Measurements from ENCODE around the gene BIRC3. TPM values are rescaled to one million over a fixed set of nuclear protein-coding genes. Genes with fewer than 3 reads are reported as not detected.
A peak's percentile ranks its signal among the peaks of the same experiment; 100 is the strongest.

Gene BIRC3
- total and polyA plus RNA-seq, 2 experiments from 2014 or later = 11.5 to 11.6 TPM

DNA sequence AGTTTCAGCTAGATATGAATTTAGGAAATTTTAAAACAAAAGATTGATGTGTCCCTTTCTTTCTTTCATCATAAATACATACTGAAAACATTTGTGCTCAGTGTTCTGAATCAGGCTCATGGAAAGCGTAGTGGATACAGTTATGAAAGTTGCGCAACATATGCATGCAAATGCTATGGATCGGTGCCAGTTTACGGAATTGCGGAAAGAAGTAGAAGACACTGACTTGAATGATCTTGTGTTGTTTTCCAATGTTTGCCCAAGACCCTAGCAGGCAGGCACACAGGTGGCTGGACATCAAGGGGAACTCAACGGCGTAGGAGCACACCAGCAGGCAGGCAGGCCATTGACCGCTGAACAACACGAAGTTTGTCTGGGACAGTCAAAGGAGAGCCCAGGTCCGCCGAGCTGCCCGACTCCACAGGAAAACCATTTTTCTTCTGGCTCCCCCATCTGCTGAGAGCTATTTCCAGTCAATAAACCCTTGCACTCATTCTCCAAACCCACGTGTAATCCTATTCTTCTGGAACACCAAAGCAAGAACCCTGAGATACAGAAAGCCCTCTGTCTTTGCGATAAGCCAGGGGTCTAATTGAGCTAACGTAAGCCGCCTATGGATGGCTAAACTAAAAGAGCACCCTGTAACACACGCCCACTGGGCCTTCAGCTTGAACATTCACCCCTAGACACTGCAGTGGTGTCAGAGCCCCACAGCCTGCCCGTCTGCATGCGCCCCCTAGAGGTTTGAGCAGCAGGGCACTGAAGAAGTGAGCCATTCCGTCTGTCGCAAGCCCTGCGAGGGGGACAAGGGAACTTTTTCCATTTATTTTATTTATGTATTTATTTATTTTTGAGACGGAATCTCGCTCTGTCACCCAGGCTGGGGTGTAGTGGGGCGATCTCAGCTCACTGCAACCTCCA lies 7.4 kb upstream of the BIRC3 start:
- no peak for TF ChIP-seq CTCF (IDR thresholded peaks at IDR 0.05; ENCODE audit: poor library complexity)
- no peak for TF ChIP-seq EZH2 (IDR thresholded peaks at IDR 0.05; ENCODE audit: borderline replicate concordance)
- TF ChIP-seq EZH2phosphoT487 (IDR thresholded peaks at IDR 0.05; ENCODE audit: low read depth, severe bottlenecking, unreplicated experiment) = no peak
- no peak overlapping the region for H3K4me3 ChIP-seq
- no peaks in the 10 kb centered on the region for H3K79me2 ChIP-seq
- H3K9me3 ChIP-seq (ENCODE audit: low read depth) = no peaks in the 10 kb centered on the region
- H3K27me3 ChIP-seq = no peaks in the 10 kb centered on the region
- H3K9me2 ChIP-seq (replicated peaks; ENCODE audit: insufficient read depth) = no peaks in the 10 kb centered on the region
- DNase-seq (ENCODE audit: low spot score) = no peak
- no peaks in the 10 kb centered on the region for H4K20me1 ChIP-seq (ENCODE audit: insufficient read depth, poor library complexity, severe bottlenecking)
- 87% methylated on average over 25 of the region's 25 CpGs for WGBS (ENCODE audit: low lambda C conversion rate, missing lambda C conversion rate)
- peaks cover 30% of the 10 kb centered on the region for H3K4me1 ChIP-seq (ENCODE audit: insufficient read depth)
- H2AFZ ChIP-seq = no peak overlapping the region
- H3K36me3 ChIP-seq (replicated peaks; ENCODE audit: insufficient read depth, low read depth) = no peaks in the 10 kb centered on the region
- H3K4me2 ChIP-seq = no peak overlapping the region
- no peak overlapping the region for H3K27ac ChIP-seq

DNA sequence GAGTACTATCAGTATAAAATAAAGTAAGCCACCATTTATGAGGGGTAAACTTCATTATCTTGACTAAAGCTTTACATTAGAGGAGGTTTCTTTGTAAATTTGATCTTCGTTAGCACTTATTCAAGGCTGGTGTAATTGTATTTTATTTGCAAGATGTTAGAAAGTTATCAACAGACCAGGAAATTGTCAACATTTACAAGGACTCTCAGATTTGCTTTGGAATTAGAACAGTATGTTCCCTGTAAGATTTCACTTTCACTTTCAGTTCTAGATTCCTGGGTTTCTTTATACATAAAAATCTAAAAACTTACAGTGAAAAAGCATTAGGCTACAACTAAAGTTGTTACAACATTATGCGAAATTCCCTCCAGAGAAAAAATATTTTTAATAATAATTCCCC lies 4.6 kb upstream of the BIRC3 start:
- H2AFZ ChIP-seq = peak overlapping the region; percentile 28
- peak overlapping the region; percentile 67 for H3K27ac ChIP-seq
- H3K9me2 ChIP-seq (replicated peaks; ENCODE audit: insufficient read depth) = no peaks in the 10 kb centered on the region
- WGBS (ENCODE audit: low lambda C conversion rate, missing lambda C conversion rate) = 52% methylated on average over 2 of the region's 2 CpGs
- no peaks in the 10 kb centered on the region for H3K9me3 ChIP-seq (ENCODE audit: low read depth)
- H3K4me2 ChIP-seq = peak overlapping the region; percentile 56
- no peaks in the 10 kb centered on the region for H3K27me3 ChIP-seq
- no peaks in the 10 kb centered on the region for H3K79me2 ChIP-seq
- no peak for TF ChIP-seq EZH2phosphoT487 (IDR thresholded peaks at IDR 0.05; ENCODE audit: low read depth, severe bottlenecking, unreplicated experiment)
- no peak for TF ChIP-seq EZH2 (IDR thresholded peaks at IDR 0.05; ENCODE audit: borderline replicate concordance)
- no peak for TF ChIP-seq CTCF (IDR thresholded peaks at IDR 0.05; ENCODE audit: poor library complexity)
- H3K4me1 ChIP-seq (ENCODE audit: insufficient read depth) = peaks cover 19% of the 10 kb centered on the region
- no peak overlapping the region for H3K4me3 ChIP-seq
- H4K20me1 ChIP-seq (ENCODE audit: insufficient read depth, poor library complexity, severe bottlenecking) = no peaks in the 10 kb centered on the region
- DNase-seq (ENCODE audit: low spot score) = no peak
- H3K36me3 ChIP-seq (replicated peaks; ENCODE audit: insufficient read depth, low read depth) = no peaks in the 10 kb centered on the region

DNA sequence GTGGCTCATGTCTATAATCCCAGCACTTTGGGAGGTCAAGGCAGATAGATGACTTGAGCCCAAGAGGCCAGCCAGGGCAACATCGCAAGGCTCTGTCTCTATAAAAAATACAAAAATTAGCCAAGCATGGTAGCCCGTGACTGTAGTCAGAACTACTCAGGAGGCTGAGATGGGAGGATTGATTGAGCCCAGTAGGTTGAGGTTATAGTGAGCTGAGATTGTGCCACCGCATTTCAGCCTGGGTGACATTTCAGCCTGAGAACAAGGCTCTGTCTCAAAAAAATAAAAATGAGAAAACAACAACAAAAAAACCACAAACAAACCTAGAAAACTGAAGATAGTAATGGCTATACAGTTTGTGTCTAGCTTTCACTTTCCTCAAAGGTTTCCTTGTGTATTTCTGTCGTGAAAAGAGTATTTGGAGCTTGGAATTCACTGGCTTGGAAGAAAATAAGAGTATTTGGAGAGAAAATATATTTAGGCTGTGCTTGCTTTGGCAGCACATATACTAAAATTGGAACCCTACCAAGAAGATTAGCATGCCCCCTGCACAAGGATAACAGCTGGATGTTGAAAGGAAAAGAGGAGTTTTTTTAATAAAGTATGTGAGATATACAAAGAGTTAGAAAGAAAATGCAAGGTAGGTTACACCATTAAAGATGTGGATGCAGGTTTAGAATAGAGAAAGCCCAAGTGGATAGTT lies 3.9 kb upstream of the BIRC3 start:
- H2AFZ ChIP-seq = peak overlapping the region; percentile 28
- H3K4me1 ChIP-seq (ENCODE audit: insufficient read depth) = peaks cover 19% of the 10 kb centered on the region
- H3K9me3 ChIP-seq (ENCODE audit: low read depth) = no peaks in the 10 kb centered on the region
- no peaks in the 10 kb centered on the region for H3K27me3 ChIP-seq
- peak overlapping the region; percentile 67 for H3K27ac ChIP-seq
- H3K79me2 ChIP-seq = no peaks in the 10 kb centered on the region
- H3K9me2 ChIP-seq (replicated peaks; ENCODE audit: insufficient read depth) = no peaks in the 10 kb centered on the region
- peak overlapping the region; percentile 56 for H3K4me2 ChIP-seq
- TF ChIP-seq CTCF (IDR thresholded peaks at IDR 0.05; ENCODE audit: poor library complexity) (no peak), EZH2 (IDR thresholded peaks at IDR 0.05; ENCODE audit: borderline replicate concordance) (no peak), EZH2phosphoT487 (IDR thresholded peaks at IDR 0.05; ENCODE audit: low read depth, severe bottlenecking, unreplicated experiment) (no peak)
- 74% methylated on average over 4 of the region's 4 CpGs for WGBS (ENCODE audit: low lambda C conversion rate, missing lambda C conversion rate)
- H4K20me1 ChIP-seq (ENCODE audit: insufficient read depth, poor library complexity, severe bottlenecking) = no peaks in the 10 kb centered on the region
- H3K4me3 ChIP-seq = no peak overlapping the region
- DNase-seq (ENCODE audit: low spot score) = no peak
- no peaks in the 10 kb centered on the region for H3K36me3 ChIP-seq (replicated peaks; ENCODE audit: insufficient read depth, low read depth)
